ENCODE results near the gene LGALS1.

The LGALS1 gene

DNA sequence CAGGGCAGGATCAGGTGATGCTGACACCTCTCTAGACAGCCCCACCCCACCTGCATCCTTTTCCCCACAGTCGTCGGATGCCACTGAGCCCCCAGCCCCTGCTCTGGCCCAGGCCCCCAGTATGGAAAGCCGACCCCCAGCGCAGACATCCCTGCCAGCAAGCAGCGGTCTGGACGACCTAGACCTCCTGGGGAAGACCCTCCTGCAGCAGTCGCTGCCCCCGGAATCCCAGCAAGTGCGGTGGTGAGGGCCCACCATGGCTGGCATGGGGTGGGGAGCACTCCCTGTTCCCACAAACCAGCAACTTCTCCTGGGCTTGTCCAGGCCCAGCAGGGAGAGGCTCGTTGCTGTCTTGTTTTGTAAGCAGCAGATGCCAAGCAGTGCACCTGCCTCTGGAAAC is 45.5 kb upstream of the LGALS1 start:
- no peak for FAIRE-seq
- DNase-seq (ENCODE audit: insufficient read length, low spot score), result no peak

DNA sequence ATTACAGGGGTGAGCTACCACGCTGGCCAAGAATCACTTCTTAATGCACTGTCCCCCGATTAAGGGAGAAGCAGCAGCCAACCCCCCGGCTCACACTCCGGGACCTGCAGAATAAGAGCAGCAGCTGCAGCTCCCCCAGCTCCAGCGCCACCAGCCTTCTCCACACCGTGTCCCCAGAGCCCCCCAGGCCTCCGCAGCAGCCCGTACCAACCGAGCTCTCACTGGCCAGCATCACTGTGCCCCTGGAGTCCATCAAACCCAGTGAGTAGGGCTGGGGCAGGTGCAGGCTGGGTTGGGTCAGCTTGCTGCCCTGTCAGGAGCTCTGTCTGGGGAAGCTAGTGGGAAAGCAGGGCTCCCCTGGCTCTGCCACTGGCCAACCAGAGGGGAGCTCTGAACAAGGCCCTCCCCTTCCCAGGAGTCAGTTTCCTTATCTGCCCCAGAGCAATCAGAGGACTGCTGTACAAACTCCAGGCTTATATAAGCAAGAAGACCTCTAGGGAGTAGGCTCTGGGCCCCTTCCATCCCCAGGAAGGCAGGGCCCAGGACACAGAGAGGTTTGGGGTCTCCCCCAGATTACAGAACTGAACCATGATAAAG is 44.5 kb upstream of the LGALS1 start:
- DNase-seq (ENCODE audit: insufficient read length, low spot score) (no peak), FAIRE-seq (no peak)
- TF ChIP-seq, protein P1, sequence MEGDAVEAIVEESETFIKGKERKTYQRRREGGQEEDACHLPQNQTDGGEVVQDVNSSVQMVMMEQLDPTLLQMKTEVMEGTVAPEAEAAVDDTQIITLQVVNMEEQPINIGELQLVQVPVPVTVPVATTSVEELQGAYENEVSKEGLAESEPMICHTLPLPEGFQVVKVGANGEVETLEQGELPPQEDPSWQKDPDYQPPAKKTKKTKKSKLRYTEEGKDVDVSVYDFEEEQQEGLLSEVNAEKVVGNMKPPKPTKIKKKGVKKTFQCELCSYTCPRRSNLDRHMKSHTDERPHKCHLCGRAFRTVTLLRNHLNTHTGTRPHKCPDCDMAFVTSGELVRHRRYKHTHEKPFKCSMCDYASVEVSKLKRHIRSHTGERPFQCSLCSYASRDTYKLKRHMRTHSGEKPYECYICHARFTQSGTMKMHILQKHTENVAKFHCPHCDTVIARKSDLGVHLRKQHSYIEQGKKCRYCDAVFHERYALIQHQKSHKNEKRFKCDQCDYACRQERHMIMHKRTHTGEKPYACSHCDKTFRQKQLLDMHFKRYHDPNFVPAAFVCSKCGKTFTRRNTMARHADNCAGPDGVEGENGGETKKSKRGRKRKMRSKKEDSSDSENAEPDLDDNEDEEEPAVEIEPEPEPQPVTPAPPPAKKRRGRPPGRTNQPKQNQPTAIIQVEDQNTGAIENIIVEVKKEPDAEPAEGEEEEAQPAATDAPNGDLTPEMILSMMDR (IDR thresholded peaks at IDR 0.05; ENCODE audit: insufficient read depth, missing control alignments), result no peak

More for the DNA sequence above, 45.5 kb upstream of the LGALS1 start:
- TF ChIP-seq, protein P1 (IDR thresholded peaks at IDR 0.05; ENCODE audit: insufficient read depth, missing control alignments), result no peak

DNA sequence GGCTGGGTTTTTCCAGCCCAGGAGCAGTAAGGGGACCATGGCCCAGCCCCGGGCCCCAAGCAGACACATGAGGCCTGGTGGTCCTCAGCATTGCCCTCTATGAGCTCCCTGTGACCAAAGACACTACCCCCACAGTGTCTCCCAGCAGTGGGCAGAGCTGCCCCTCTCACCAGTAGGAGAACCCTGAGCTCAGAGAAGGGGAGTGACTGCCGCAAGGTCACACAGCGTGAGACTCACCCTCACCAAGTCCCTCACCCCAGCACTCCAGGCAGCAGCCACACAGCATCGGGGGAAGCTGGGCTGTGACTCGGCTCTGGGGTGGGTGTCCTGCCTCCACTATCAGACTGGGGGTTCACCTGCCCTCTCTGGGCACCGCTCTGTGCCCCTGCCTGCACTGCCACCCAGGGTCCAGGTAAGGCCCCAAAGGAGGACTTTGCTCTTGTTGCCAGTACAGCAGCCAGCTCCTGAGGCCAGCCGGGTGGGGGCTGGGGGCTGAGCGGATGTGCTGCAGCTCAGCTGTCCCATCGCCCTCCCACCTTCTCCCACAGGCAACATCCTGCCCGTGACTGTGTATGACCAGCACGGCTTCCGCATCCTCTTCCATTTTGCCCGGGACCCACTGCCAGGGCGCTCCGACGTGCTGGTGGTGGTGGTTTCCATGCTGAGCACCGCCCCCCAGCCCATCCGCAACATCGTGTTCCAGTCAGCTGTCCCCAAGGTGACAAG is 43.8 kb upstream of the LGALS1 start:
- FAIRE-seq, result no peak

DNA sequence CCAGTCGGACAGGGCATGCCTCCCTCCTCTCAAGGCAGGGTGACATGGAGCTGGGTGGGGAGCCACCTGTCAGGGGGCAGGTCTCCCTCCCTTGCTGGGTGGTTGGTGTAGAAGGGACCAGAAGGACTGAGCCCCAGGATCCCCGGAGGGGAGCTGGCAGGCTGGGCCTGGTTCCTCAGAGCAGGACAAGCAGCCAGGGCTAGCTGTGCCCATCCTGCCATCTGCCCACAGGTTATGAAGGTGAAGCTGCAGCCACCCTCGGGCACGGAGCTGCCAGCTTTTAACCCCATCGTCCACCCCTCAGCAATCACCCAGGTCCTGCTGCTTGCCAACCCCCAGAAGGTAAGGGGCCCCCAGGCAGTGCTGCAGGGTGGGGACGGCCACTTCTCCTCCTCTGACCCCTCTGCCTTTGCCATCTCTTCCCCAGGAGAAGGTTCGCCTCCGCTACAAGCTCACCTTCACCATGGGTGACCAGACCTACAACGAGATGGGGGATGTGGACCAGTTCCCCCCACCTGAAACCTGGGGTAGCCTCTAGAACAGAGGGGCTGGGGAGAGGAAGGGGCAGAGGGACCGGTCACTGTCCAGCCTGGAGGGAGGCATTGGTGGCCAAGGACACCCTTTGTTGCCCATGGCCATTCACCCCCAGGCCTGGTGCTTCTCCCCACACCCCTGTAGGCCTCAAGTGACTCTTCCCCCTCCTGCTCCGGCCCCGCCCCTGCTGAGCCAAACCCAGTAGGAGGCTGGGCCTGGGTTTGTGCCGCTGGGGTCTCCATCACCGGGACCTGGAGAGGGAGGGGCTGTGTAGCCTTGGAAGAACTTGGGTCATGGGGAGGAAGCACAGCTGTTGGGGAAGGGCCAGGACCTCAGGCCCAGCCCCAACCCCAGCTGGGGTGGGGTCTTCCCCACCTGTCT is 43.0 kb upstream of the LGALS1 start:
- DNase-seq (ENCODE audit: insufficient read length, low spot score), result no peak
- TF ChIP-seq, protein P1 (IDR thresholded peaks at IDR 0.05; ENCODE audit: insufficient read depth, missing control alignments), result no peak
- FAIRE-seq, result no peak

More for the DNA sequence above, 43.8 kb upstream of the LGALS1 start:
- TF ChIP-seq, protein P1 (IDR thresholded peaks at IDR 0.05; ENCODE audit: insufficient read depth, missing control alignments), result no peak
- no peak for DNase-seq (ENCODE audit: insufficient read length, low spot score)

DNA sequence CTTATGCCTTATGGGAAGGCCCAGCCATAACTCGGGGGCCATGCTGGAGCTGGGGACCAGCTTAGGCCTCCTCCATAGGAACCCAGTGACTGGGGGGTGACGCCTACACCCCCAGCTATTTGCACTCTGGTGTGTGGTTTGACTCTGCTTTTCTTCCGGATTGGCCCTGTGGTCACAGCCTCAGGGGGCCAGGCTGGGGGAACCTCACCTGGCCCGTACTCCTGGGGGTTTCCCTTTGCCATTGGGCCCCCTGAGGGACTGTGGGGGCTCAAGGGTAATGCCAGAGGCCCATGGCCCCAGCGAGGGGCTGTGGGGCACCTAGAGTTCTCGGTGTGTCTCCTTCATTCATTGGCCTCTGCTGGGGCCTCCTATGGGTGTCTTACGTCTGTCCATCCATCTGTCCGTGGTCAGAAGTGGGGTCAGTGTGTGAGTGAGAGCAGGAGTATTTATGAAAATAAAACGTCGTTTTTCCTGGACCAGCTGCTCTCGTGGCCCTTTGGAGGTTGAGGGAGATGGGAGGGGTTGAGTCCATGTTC is 42.3 kb upstream of the LGALS1 start:
- DNase-seq (ENCODE audit: insufficient read length, low spot score) (no peak), FAIRE-seq (no peak)
- TF ChIP-seq, protein P1 (IDR thresholded peaks at IDR 0.05; ENCODE audit: insufficient read depth, missing control alignments), result no peak

DNA sequence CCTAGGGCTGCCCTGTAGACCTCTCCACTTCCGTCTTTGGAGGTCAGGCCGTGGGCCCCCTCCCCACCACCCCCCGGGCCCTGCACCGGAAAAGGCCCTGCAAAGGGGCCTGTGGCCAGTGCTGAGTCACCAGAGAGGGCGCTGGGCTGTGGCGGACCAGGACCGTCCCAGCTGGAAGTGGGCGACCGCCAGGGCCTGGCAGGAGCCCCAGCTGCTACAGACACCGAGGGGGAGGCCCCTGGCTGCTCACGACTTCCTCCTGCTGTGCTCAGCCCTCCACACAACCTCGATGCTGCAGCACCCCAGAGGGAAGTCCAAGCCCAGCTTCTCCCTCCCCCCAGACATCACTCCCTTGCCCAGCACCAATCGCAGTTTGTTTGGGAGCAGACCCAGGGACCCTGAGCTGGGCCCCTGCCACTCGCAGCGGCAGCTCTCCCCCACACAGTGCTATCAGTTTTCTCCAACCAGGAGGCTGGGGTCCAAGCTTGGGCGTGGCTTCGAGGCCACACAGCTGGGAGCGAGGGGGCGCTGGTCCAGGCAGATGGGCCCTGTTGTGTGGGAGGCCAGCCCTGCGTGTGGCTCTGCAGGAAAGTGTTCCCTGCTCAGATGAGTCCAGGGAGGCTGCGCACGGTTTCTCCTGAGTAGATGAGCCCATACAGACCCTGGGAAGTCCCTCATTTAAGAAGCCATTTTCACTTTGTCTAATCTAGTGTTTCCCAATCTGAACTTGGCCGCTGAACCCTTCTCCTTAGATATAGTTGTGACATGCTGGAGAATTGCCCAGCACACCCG is 41.6 kb upstream of the LGALS1 start:
- DNase-seq (ENCODE audit: insufficient read length, low spot score), result no peak
- TF ChIP-seq, protein P1 (IDR thresholded peaks at IDR 0.05; ENCODE audit: insufficient read depth, missing control alignments), result no peak
- no peak for FAIRE-seq

Measured in D721Med (cell line).